ENCODE measurements around the gene CACNA1F. TPM values are rescaled to one million over a fixed set of nuclear protein-coding genes. Genes with fewer than 3 reads are reported as not detected.

CACNA1F gene
- total and polyA plus RNA-seq, 2 experiments from 2014 or later: 0.02 to 0.45 TPM

DNA sequence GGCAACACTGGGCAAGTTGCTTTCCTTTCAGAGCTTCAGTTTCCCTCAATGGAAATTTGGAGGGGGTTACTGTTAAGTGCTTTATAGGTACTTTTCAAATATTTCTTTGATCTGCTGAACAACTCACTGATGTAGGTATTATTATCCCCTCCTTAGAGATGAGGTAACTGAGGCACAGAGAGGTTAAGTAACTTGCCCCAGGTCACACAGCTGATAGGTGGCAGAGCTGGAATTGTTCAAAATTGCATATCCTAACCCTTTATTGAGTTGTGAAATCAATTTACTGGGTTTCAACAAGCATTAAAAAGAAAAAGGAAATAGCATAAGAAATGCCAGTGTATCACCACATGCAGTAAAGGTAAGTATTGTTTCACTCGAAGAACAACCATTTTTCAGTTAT is 43.1 kb upstream of the CACNA1F start:
- H3K36me3 ChIP-seq: no peaks in the 10 kb centered on the region
- no peaks in the 10 kb centered on the region for H3K9me3 ChIP-seq (ENCODE audit: low read depth)
- H3K27me3 ChIP-seq: no peaks in the 10 kb centered on the region
- no peak for DNase-seq (ENCODE audit: low read depth in 1 of 2, low spot score in 1 of 2)
- H3K27ac ChIP-seq: no peak overlapping the region
- no peak overlapping the region for H3K4me3 ChIP-seq
- TF ChIP-seq, protein P1, sequence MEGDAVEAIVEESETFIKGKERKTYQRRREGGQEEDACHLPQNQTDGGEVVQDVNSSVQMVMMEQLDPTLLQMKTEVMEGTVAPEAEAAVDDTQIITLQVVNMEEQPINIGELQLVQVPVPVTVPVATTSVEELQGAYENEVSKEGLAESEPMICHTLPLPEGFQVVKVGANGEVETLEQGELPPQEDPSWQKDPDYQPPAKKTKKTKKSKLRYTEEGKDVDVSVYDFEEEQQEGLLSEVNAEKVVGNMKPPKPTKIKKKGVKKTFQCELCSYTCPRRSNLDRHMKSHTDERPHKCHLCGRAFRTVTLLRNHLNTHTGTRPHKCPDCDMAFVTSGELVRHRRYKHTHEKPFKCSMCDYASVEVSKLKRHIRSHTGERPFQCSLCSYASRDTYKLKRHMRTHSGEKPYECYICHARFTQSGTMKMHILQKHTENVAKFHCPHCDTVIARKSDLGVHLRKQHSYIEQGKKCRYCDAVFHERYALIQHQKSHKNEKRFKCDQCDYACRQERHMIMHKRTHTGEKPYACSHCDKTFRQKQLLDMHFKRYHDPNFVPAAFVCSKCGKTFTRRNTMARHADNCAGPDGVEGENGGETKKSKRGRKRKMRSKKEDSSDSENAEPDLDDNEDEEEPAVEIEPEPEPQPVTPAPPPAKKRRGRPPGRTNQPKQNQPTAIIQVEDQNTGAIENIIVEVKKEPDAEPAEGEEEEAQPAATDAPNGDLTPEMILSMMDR (IDR thresholded peaks at IDR 0.05; ENCODE audit: low read depth, low read length): no peak
- H3K4me1 ChIP-seq (ENCODE audit: low read depth): no peaks in the 10 kb centered on the region

DNA sequence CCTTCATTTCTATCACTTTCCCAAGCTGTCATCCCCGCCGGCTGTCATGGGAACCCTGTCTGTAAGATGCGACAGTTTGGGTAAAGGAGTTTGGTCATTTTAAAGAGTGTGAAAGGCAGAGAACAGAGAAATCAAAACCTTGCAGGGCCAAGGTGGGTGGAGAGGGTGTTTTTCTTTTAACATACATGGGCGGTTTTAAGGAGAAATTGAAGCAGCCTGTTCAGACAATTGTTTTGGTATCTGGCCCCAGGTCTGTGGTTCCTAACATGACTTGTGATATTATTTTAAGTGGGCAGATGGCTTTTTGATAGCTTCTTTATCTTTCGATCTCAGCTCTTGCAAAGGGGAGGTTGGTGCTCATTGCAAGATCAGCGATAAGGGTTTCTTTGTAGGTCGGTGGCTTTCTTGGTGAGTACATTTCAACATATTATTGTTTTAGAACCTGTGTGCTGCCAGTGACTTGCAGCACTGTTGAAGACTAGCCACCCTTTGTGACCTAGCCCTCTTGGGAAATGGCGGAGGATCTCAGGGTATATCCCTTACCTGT is 40.1 kb upstream of the CACNA1F start:
- no peaks in the 10 kb centered on the region for H3K9me3 ChIP-seq (ENCODE audit: low read depth)
- TF ChIP-seq, protein P1 (IDR thresholded peaks at IDR 0.05; ENCODE audit: low read depth, low read length): no peak
- no peak for DNase-seq (ENCODE audit: low read depth in 1 of 2, low spot score in 1 of 2)

DNA sequence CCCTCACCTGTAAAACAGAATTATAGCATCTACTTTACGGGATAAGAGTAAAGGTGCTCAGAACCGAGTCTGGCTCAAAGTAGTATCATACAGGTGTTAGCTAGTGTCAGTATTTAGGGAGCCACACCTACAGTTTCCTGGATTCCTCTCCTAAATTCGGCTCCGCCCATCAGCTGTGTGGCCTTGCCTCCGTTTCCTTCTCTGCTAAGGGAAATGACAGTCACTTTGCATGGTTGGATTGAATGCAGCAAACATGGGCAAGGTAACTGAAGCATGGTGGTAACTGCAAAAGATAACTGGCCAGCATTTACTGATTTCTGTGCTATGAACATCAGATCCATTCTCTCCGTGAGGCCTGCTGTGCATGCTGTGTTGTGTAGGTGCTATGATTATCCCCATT is 39.3 kb upstream of the CACNA1F start:
- H3K27ac ChIP-seq: no peak overlapping the region
- no peaks in the 10 kb centered on the region for H3K9me3 ChIP-seq (ENCODE audit: low read depth)
- H3K4me3 ChIP-seq: no peak overlapping the region
- DNase-seq (ENCODE audit: low read depth in 1 of 2, low spot score in 1 of 2): no peak
- TF ChIP-seq, protein P1 (IDR thresholded peaks at IDR 0.05; ENCODE audit: low read depth, low read length): no peak
- no peaks in the 10 kb centered on the region for H3K4me1 ChIP-seq (ENCODE audit: low read depth)
- H3K27me3 ChIP-seq: no peaks in the 10 kb centered on the region
- H3K36me3 ChIP-seq: no peaks in the 10 kb centered on the region

More for the DNA sequence above, 40.1 kb upstream of the CACNA1F start:
- H3K4me3 ChIP-seq: no peak overlapping the region
- H3K27me3 ChIP-seq: no peaks in the 10 kb centered on the region
- no peaks in the 10 kb centered on the region for H3K36me3 ChIP-seq
- no peak overlapping the region for H3K27ac ChIP-seq
- no peaks in the 10 kb centered on the region for H3K4me1 ChIP-seq (ENCODE audit: low read depth)

DNA sequence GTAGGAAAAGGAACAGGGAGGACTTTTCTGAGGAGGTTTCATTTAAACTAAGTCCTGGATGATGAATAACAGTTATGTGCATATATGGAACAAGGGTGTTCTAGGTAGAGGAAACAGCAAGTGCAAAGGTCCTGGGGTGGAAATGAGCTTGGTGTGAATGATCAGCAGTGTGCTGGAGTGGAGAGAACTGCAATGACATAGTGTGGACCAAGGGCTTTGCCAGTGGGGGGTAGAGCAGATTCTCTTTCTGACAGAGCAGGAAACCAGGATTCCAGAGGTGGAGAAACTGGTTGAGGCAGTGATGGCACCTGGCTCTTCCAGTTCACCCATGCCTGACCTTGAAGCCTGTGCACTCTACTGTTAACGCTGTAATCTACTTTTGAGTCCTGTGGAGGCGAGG is 38.2 kb upstream of the CACNA1F start:
- TF ChIP-seq, protein P1 (IDR thresholded peaks at IDR 0.05; ENCODE audit: low read depth, low read length): no peak
- Histone ChIP-seq H3K27me3 (no peaks in the 10 kb centered on the region), H3K4me1 (ENCODE audit: low read depth) (no peaks in the 10 kb centered on the region), H3K4me3 (no peak overlapping the region), H3K27ac (no peak overlapping the region), H3K36me3 (no peaks in the 10 kb centered on the region), H3K9me3 (ENCODE audit: low read depth) (no peaks in the 10 kb centered on the region)
- no peak for DNase-seq (ENCODE audit: low read depth in 1 of 2, low spot score in 1 of 2)

DNA sequence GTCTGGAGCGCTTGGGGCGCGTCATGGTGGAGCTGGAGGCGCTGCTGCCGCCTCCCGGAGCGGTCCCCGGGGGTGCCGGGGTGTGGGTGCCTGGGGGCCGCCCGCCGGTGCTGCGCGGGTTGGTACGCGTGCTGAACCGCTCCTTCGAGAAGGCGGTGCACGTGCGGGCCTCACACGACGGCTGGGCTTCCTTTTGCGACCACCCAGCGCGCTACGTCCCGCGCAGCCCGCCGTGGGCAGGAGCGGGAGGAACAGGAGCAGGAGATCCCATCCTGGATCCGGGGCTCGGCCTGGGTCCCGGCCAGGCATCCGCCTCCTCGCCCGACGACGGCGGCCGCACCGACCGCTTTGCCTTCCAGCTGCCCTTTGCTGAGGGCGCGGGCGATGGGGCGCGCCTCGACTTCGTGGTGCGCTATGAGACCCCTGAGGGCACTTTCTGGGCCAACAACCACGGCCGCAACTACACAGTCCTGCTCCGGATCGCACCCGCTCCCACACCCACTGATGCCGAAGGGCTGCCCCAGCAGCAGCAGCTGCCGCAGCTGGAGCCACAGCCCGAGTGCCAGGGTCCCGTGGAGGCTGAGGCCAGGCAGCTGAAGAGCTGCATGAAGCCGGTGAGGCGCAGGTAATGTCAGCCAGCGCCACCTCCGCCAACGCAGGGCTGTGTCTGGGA is 37.2 kb upstream of the CACNA1F start:
- no peaks in the 10 kb centered on the region for H3K36me3 ChIP-seq
- no peaks in the 10 kb centered on the region for H3K27me3 ChIP-seq
- DNase-seq (ENCODE audit: low read depth in 1 of 2, low spot score in 1 of 2): peak in 1 of 2 donors; percentile 2
- TF ChIP-seq, protein P1 (IDR thresholded peaks at IDR 0.05; ENCODE audit: low read depth, low read length): no peak
- no peaks in the 10 kb centered on the region for H3K4me1 ChIP-seq (ENCODE audit: low read depth)
- H3K27ac ChIP-seq: peak overlapping the region; percentile 99
- peak overlapping the region; percentile 72 for H3K4me3 ChIP-seq
- no peaks in the 10 kb centered on the region for H3K9me3 ChIP-seq (ENCODE audit: low read depth)
